Left lung (tissue), 10 donors: ENCODE measurements around the gene CYP27C1. TPM values are rescaled to one million over a fixed set of nuclear protein-coding genes. Genes with fewer than 3 reads are reported as not detected.

Experiments used
- ATAC-seq: fragments of 200-7000 bp; cut with Tn5 transposase; one replicate; pipeline ENCODE4 v1.9.1; 2020; ENCODE audit warnings: moderate library complexity
- DNase-seq, 4 donors: peaks; one replicate each; pipeline ENCODE4 v3.0.0-alpha.2; 2013 to 2020
- H3K27ac ChIP-seq, 2 donors: fragments of 200-600 bp; sonication (generic) in 1 of 2; one replicate each; pipeline versions ENCODE4 v1.5.0 to v1.8.0; 2020 to 2021
- H3K27me3 ChIP-seq, 2 donors: fragments of 200-600 bp; sonication (generic) in 1 of 2; one replicate each; pipeline versions ENCODE4 v1.5.0 to v1.8.0; 2020 to 2021
- H3K36me3 ChIP-seq, 2 donors: fragments of 200-600 bp; sonication (generic) in 1 of 2; one replicate each; pipeline versions ENCODE4 v1.5.0 to v1.8.0; 2020 to 2021
- H3K4me1 ChIP-seq, 2 donors: fragments of 200-600 bp; one replicate each; pipeline ENCODE4 v1.8.0; 2021
- H3K4me3 ChIP-seq, 2 donors: fragments of 200-600 bp; sonication (generic) in 1 of 2; one replicate each; pipeline versions ENCODE4 v1.5.0 to v1.8.0; 2020 to 2021; ENCODE audit warnings: mild to moderate bottlenecking in 1 of 2
- H3K9me3 ChIP-seq, 2 donors: fragments of 200-600 bp; sonication (generic) in 1 of 2; one replicate each; pipeline versions ENCODE4 v1.5.0 to v1.8.0; 2020 to 2021
- CTCF ChIP-seq, 2 donors: fragments of 200-600 bp; sonication (generic) in 1 of 2; IDR thresholded peaks; one replicate each; pipeline versions ENCODE4 v1.5.0 to v1.8.0; 2021; ENCODE audit warnings: antibody characterized with exemption in 2 of 2
- intact Hi-C, 2 donors: fragments of 100-400 bp; cut with DNase I; formaldehyde crosslinking; loops; one replicate each; pipeline versions ENCODE4 v1.11.2 to v1.14.2; 2022
- polyA plus RNA-seq, 6 donors: library from polyadenylated mRNA; unstranded; fragments of 120-200 nt; gene quantifications; one replicate each; pipeline ENCODE4 v1.2.1, GENCODE V29; 2013; ENCODE audit not compliant: insufficient read length in 6 of 6
- total RNA-seq, 2 donors: library from RNA; stranded (reverse); fragmentation: NEBNext Ultra II Directional; extraction: Animal tissue kit (Norgen Biotek cat#: 25700); gene quantifications; one replicate each; pipeline ENCODE4 v1.2.1, GENCODE V29; 2021
- donor health status: DM: no; HTN: yes; CAD: no.
- donor health status: DM: no; HTN: no; CAD: no.

CYP27C1 gene
- total and polyA plus RNA-seq, 8 donors, result 0.10 to 13.2 (median 10.4) TPM

DNA sequence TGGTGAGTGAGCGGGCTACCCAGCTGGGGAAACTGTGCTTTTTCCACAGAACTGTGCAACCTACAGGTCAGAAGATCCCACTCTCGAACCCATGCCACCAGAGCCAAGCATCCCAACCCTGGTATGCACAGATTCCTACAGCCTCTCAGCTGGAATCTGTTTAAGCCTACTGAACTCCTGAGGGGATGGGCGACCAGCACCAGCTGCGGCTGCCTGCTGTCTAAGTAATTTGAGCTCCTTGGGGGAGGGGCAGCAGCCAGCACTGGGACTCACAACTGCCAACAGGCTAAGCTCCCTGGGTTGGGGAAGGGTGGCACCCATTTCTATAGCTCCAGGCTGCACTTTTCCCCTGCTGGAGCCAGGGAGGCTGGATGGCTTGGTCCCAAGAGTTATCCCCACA, 11.8 kb downstream of the CYP27C1 start:
- no peak for ATAC-seq
- Histone ChIP-seq H3K4me3 (no peak overlapping the region), H3K36me3 (no peaks in the 10 kb centered on the region), H3K27me3 (peaks cover 0 to 21% of the 10 kb centered on the region in 2 donors), H3K27ac (no peak overlapping the region), H3K9me3 (no peaks in the 10 kb centered on the region), H3K4me1 (no peaks in the 10 kb centered on the region)
- peak in 1 of 4 donors; percentile 62 for DNase-seq
- no peak for TF ChIP-seq CTCF (IDR thresholded peaks at IDR 0.05)
- intact Hi-C loops, result no loop called here

DNA sequence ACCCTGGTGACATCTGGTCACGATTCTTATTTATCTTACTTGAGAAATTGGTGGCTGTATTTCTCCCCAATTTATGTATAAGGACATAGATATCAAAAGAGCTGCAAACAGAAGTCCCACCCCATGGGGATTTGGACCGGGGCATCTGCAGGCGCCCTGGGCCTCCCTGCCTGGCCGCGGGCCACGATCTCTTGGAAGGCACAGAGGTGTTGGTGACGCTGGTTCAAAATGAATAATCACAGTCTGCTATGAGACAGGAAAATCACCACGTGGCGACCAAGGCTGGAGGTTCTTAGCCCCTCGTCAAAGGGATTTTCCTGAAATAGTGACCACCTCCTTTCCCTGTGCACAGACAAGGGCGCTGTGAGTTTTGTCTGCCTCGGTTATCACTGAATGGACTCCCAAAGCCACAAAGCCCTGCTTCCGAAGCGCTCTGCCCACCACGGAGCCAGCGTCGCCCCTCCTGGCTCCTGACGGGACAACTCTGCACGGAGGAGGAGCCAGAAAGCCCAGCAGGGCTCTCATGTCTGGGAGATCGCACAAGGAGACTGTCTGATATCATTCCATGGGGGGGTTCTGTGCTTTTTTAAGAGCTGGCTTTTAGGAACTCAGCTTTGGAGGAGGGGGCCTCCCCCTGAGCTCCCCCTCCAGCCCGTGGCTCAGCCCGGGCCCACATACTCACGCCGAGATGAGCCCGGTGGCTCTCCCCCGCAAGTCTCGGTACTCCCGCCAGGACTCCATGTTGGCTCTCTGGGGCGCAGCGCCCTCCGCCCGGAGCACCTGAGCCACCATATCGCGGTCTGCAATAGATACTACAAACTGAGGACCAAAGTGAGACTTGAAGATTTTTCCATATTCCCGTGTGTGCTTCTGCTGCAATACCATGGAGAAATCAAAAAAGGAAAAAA, 14.6 kb downstream of the CYP27C1 start:
- no peaks in the 10 kb centered on the region for H3K36me3 ChIP-seq
- no peak overlapping the region for H3K27ac ChIP-seq
- no peaks in the 10 kb centered on the region for H3K4me1 ChIP-seq
- DNase-seq (peak in 1 of 4 donors; percentile 49), ATAC-seq (no peak)
- no peaks in the 10 kb centered on the region for H3K9me3 ChIP-seq
- intact Hi-C loops, result no loop called here
- peaks cover 0 to 21% of the 10 kb centered on the region in 2 donors for H3K27me3 ChIP-seq
- no peak for TF ChIP-seq CTCF (IDR thresholded peaks at IDR 0.05)
- no peak overlapping the region for H3K4me3 ChIP-seq

GRCh38 chr2:127201452-127201851, 18.6 kb downstream of the CYP27C1 start:
- ATAC-seq (no peak), DNase-seq (no peak)
- no peaks in the 10 kb centered on the region for H3K4me1 ChIP-seq
- no peak overlapping the region for H3K4me3 ChIP-seq
- no peaks in the 10 kb centered on the region for H3K36me3 ChIP-seq
- no peak for TF ChIP-seq CTCF (IDR thresholded peaks at IDR 0.05)
- intact Hi-C loops, result no loop called here
- H3K27me3 ChIP-seq, result peaks cover 0 to 19% of the 10 kb centered on the region in 2 donors
- H3K9me3 ChIP-seq, result no peaks in the 10 kb centered on the region
- no peak overlapping the region for H3K27ac ChIP-seq

DNA sequence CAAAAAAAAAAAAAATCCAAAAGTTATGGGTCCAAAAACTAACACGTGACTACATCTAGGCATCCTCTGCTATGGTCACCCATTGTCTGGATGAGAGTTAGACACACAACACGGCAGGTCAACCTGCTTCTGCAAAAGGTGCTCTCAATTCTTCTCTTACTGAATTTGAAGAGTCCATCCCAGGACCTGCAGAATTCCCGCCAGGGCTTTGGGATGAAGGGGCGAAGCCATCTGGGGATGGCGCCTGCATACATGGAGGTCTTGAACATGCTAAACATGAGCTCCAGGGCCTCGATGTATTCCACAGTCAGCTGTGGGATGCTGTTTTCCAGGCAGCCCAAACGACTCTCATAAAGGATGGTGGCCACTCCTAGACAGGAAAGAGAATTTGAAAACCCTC, 19.1 kb downstream of the CYP27C1 start:
- intact Hi-C loops, result no loop called here
- Histone ChIP-seq H3K9me3 (no peaks in the 10 kb centered on the region), H3K4me3 (no peak overlapping the region), H3K27me3 (peaks cover 0 to 14% of the 10 kb centered on the region in 2 donors), H3K4me1 (no peaks in the 10 kb centered on the region), H3K36me3 (no peaks in the 10 kb centered on the region), H3K27ac (no peak overlapping the region)
- DNase-seq, result no peak
- ATAC-seq, result no peak
- no peak for TF ChIP-seq CTCF (IDR thresholded peaks at IDR 0.05)

DNA sequence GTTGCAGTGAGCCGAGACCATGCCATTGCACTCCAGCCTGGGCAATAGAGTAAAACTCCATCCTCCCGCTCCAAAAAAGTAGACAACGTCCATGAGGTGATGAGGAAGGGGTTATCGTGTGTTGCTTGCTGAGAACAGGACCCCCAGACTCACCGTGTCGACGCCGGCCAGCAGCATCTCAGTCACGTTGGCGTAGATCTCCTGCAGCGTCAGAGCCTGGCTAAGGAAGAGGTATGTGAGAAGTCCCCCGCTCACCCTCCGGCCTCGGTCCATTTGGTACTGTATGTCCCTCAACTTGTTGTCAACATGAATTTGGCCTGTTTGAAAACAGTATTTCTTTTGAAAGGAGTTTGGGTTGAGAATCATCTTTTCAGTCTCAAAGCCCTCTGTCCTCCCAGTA, 20.9 kb downstream of the CYP27C1 start:
- Histone ChIP-seq H3K9me3 (no peaks in the 10 kb centered on the region), H3K27me3 (no peaks in the 10 kb centered on the region), H3K36me3 (no peaks in the 10 kb centered on the region), H3K4me1 (no peaks in the 10 kb centered on the region), H3K27ac (no peak overlapping the region), H3K4me3 (no peak overlapping the region)
- intact Hi-C loops, result no loop called here
- TF ChIP-seq CTCF (IDR thresholded peaks at IDR 0.05), result no peak
- no peak for DNase-seq
- no peak for ATAC-seq
